Nephron progenitor cell (in vitro differentiated cells): ENCODE measurements around the gene CAPN2.
A peak's percentile ranks its signal among the peaks of the same experiment; 100 is the strongest.

ENCODE experiments used
- DNase-seq: peaks from one replicate; pipeline ENCODE4 v3.0.0; 2021
- H3K27ac Mint-ChIP-seq: 2 replicates; pipeline ENCODE4 v1.8.0; 2021; ENCODE audit warnings: mild to moderate bottlenecking, moderate library complexity, mixed read lengths
- H3K27me3 Mint-ChIP-seq: 2 replicates; pipeline ENCODE4 v1.8.0; 2021; ENCODE audit warnings: mild to moderate bottlenecking, low read depth, mixed read lengths; ENCODE audit not compliant: poor library complexity
- H3K36me3 Mint-ChIP-seq: 2 replicates; pipeline ENCODE4 v1.8.0; 2021; ENCODE audit warnings: low read depth, mixed read lengths
- H3K4me1 Mint-ChIP-seq: 2 replicates; pipeline ENCODE4 v1.8.0; 2021; ENCODE audit warnings: mixed read lengths
- H3K4me3 Mint-ChIP-seq: 2 replicates; pipeline ENCODE4 v1.8.0; 2021; ENCODE audit warnings: mild to moderate bottlenecking, moderate library complexity, mixed read lengths
- H3K9me3 Mint-ChIP-seq: 2 replicates; pipeline ENCODE4 v1.8.0; 2021; ENCODE audit warnings: mild to moderate bottlenecking, moderate library complexity, mixed read lengths
- CTCF ChIP-seq: fragments of 200-600 bp; sonication (generic); IDR thresholded peaks from 2 replicates; pipeline ENCODE4 v1.5.0; 2021; ENCODE audit warnings: antibody characterized with exemption

The CAPN2 gene

GRCh38 chr1:223700388-223700918 lies 11.9 kb upstream of the CAPN2 start:
- H3K9me3 Mint-ChIP-seq = no peaks in the 10 kb centered on the region
- H3K36me3 Mint-ChIP-seq = no peaks in the 10 kb centered on the region
- no peak for TF ChIP-seq CTCF
- H3K4me1 Mint-ChIP-seq = peaks cover 28% of the 10 kb centered on the region
- H3K4me3 Mint-ChIP-seq = no peak overlapping the region
- peaks cover 6% of the 10 kb centered on the region for H3K27me3 Mint-ChIP-seq
- H3K27ac Mint-ChIP-seq = peak overlapping the region; percentile 38
- DNase-seq = no peak

- Mint-ChIP-seq H3K9me3 (no peaks in the 10 kb centered on the region), H3K4me1 (peaks cover 35% of the 10 kb centered on the region), H3K4me3 (no peak overlapping the region), H3K27ac (peak overlapping the region; percentile 29), H3K36me3 (no peaks in the 10 kb centered on the region), H3K27me3 (peaks cover 9% of the 10 kb centered on the region)
- peak; percentile 14 for DNase-seq
- TF ChIP-seq CTCF = no peak
Observed at GRCh38 chr1:223700942-223701637, 11.2 kb upstream of the CAPN2 start.

- no peak overlapping the region for H3K4me3 Mint-ChIP-seq
- no peak overlapping the region for H3K27ac Mint-ChIP-seq
- H3K27me3 Mint-ChIP-seq = peaks cover 10% of the 10 kb centered on the region
- no peak for DNase-seq
- H3K36me3 Mint-ChIP-seq = no peaks in the 10 kb centered on the region
- no peaks in the 10 kb centered on the region for H3K9me3 Mint-ChIP-seq
- peaks cover 51% of the 10 kb centered on the region for H3K4me1 Mint-ChIP-seq
- no peak for TF ChIP-seq CTCF
Observed at GRCh38 chr1:223702735-223703667, 9.3 kb upstream of the CAPN2 start.

GRCh38 chr1:223703668-223704013 lies 8.7 kb upstream of the CAPN2 start:
- Mint-ChIP-seq H3K27me3 (peaks cover 12% of the 10 kb centered on the region), H3K27ac (no peak overlapping the region), H3K4me3 (no peak overlapping the region), H3K9me3 (no peaks in the 10 kb centered on the region), H3K4me1 (peaks cover 55% of the 10 kb centered on the region), H3K36me3 (no peaks in the 10 kb centered on the region)
- DNase-seq = no peak
- no peak for TF ChIP-seq CTCF

- Mint-ChIP-seq H3K27me3 (peaks cover 19% of the 10 kb centered on the region), H3K36me3 (no peaks in the 10 kb centered on the region), H3K27ac (peak overlapping the region; percentile 14), H3K4me1 (peaks cover 57% of the 10 kb centered on the region), H3K9me3 (no peaks in the 10 kb centered on the region), H3K4me3 (peak overlapping the region; percentile 6)
- DNase-seq = no peak
- no peak for TF ChIP-seq CTCF
Observed at GRCh38 chr1:223704921-223705878, 7.1 kb upstream of the CAPN2 start.
